ENCODE data around the gene CD164. TPM values are rescaled to one million over a fixed set of nuclear protein-coding genes. Genes with fewer than 3 reads are reported as not detected.

CD164 gene
- polyA plus RNA-seq, 1 donor, result 558 TPM

DNA sequence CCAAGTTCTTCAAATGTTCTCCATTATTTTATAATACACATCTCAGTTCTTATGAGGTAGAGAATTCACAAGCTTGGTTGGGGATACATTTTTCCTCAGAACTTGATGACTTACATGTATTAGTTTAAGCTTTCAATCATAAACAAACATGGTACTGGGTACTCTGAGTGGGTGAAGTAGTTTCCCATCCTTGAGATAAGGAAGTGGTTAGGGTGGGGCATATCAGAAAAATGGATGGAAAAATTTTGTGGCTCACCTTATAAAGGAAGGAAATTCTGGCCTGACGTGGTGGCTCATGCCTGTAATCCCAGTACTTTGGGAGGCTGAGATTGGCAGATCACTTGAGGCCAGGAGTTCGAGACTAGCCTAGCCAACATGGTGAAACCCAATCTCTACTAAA, 52.0 kb downstream of the CD164 start:
- DNase-seq, result no peak
- WGBS (ENCODE audit: insufficient coverage, low lambda C conversion rate), result no CpG with 5 or more reads among the region's 2 CpGs

GRCh38 chr6:109328629-109329028, 53.6 kb downstream of the CD164 start:
- peaks cover 31% of the 10 kb centered on the region for H3K4me1 ChIP-seq (ENCODE audit: control insufficient read depth, insufficient read depth, low read length)
- H3K36me3 ChIP-seq (ENCODE audit: control insufficient read depth, insufficient read depth, low read length), result no peaks in the 10 kb centered on the region
- no CpG with 5 or more reads among the region's 4 CpGs for WGBS (ENCODE audit: insufficient coverage, low lambda C conversion rate)
- H3K4me3 ChIP-seq (ENCODE audit: low read length), result no peak overlapping the region
- DNase-seq, result no peak
- H3K27ac ChIP-seq (ENCODE audit: low read length), result peak overlapping the region; percentile 8
- no peaks in the 10 kb centered on the region for H3K27me3 ChIP-seq (ENCODE audit: control insufficient read depth, insufficient read depth, low read length)
- H3K9me3 ChIP-seq (ENCODE audit: control insufficient read depth, low read depth, low read length), result no peaks in the 10 kb centered on the region

More for the DNA sequence above, 52.0 kb downstream of the CD164 start:
- Histone ChIP-seq H3K27ac (ENCODE audit: low read length) (no peak overlapping the region), H3K27me3 (ENCODE audit: control insufficient read depth, insufficient read depth, low read length) (no peaks in the 10 kb centered on the region), H3K4me1 (ENCODE audit: control insufficient read depth, insufficient read depth, low read length) (peaks cover 33% of the 10 kb centered on the region), H3K36me3 (ENCODE audit: control insufficient read depth, insufficient read depth, low read length) (no peaks in the 10 kb centered on the region), H3K4me3 (ENCODE audit: low read length) (no peak overlapping the region), H3K9me3 (ENCODE audit: control insufficient read depth, low read depth, low read length) (no peaks in the 10 kb centered on the region)

DNA sequence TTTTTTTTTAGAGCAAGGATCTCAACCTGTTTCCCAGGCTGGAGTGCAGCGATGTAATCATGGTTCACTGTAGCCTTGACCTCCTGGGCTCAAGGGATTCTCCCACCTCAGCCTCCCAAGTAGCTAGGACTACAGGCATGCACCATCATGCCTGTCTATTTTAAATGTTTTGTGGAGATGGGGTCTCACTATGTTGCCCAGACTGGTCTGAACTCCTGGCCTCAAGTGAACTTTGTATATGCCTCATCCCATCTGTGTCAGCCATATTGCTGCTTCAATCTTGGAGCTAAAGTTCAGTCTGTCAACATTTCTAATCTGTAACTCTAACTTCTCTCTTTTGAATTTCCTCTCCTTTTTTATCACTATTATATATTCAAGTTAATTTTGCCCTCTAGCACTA, 54.3 kb downstream of the CD164 start:
- H3K27me3 ChIP-seq (ENCODE audit: control insufficient read depth, insufficient read depth, low read length), result no peaks in the 10 kb centered on the region
- no peaks in the 10 kb centered on the region for H3K9me3 ChIP-seq (ENCODE audit: control insufficient read depth, low read depth, low read length)
- H3K4me1 ChIP-seq (ENCODE audit: control insufficient read depth, insufficient read depth, low read length), result peaks cover 26% of the 10 kb centered on the region
- no peak overlapping the region for H3K4me3 ChIP-seq (ENCODE audit: low read length)
- no peaks in the 10 kb centered on the region for H3K36me3 ChIP-seq (ENCODE audit: control insufficient read depth, insufficient read depth, low read length)
- peak overlapping the region; percentile 38 for H3K27ac ChIP-seq (ENCODE audit: low read length)
- no CpG with 5 or more reads among the region's 1 CpG for WGBS (ENCODE audit: insufficient coverage, low lambda C conversion rate)
- DNase-seq, result no peak

DNA sequence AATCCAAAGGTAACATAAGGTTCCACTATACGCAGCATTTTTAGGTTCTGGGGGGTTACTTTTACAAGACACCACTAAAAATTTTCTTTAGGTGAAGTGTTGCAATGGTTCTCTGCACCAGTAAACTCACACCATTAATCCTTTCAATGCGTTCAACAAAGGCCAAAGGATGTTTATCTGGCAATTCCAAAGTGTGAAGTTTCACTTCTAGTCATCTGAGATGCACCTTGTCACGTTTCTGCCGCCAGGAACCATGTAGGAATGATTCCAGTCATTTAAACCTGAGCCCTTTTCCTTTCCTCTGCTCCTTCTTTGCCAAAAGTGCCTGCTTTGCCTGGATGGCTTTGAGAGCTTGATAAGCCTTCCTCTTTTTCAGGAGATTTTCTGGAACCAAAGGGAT, 54.8 kb downstream of the CD164 start:
- peaks cover 21% of the 10 kb centered on the region for H3K4me1 ChIP-seq (ENCODE audit: control insufficient read depth, insufficient read depth, low read length)
- no peaks in the 10 kb centered on the region for H3K27me3 ChIP-seq (ENCODE audit: control insufficient read depth, insufficient read depth, low read length)
- H3K4me3 ChIP-seq (ENCODE audit: low read length), result no peak overlapping the region
- WGBS (ENCODE audit: insufficient coverage, low lambda C conversion rate), result no CpG with 5 or more reads among the region's 4 CpGs
- no peaks in the 10 kb centered on the region for H3K9me3 ChIP-seq (ENCODE audit: control insufficient read depth, low read depth, low read length)
- DNase-seq, result peak in 1 of 2 donors; percentile 60
- H3K27ac ChIP-seq (ENCODE audit: low read length), result peak overlapping the region; percentile 38
- no peaks in the 10 kb centered on the region for H3K36me3 ChIP-seq (ENCODE audit: control insufficient read depth, insufficient read depth, low read length)

DNA sequence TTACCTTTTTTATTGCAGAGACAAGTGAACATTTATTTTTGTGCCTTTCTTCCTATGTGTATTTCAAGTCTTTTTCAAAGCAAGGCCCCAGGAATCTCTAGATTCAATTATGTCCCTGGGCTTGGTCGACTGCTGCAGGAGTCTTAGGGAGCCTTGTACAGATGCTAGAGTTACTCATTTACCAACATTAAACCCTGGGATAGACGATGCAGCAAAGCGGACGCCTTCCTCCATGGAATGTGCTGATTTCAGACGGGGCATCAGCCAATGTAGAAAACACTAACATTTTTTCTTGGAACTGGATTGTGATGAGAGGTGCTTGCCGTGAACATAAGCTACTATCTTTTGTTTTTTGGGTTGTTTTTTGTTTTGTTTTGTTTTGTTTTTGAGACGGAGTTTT, 55.9 kb downstream of the CD164 start:
- DNase-seq, result peak in 1 of 2 donors; percentile 51
- no peaks in the 10 kb centered on the region for H3K36me3 ChIP-seq (ENCODE audit: control insufficient read depth, insufficient read depth, low read length)
- WGBS (ENCODE audit: insufficient coverage, low lambda C conversion rate), result no CpG with 5 or more reads among the region's 7 CpGs
- no peaks in the 10 kb centered on the region for H3K9me3 ChIP-seq (ENCODE audit: control insufficient read depth, low read depth, low read length)
- H3K27me3 ChIP-seq (ENCODE audit: control insufficient read depth, insufficient read depth, low read length), result no peaks in the 10 kb centered on the region
- H3K4me1 ChIP-seq (ENCODE audit: control insufficient read depth, insufficient read depth, low read length), result peaks cover 15% of the 10 kb centered on the region
- H3K4me3 ChIP-seq (ENCODE audit: low read length), result no peak overlapping the region
- H3K27ac ChIP-seq (ENCODE audit: low read length), result no peak overlapping the region

DNA sequence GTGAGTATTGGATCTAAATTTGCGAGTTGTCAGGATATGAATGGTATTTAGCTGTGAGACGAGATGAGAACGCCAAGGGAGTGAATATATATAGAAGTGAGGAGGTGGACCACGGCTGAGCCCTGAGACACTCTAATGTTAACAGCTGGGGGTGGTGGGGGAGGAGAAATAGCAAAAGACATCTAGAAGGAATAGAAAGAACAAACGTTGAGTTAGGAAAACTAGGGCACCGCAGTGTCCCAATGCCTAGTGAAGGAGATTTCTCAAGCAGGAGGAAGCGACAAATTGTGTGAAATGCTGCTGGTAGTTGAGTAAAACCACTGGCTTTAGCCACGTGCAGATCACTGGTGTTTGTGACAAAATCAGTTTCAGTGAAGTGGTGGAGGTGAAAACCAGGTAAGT, 56.9 kb downstream of the CD164 start:
- no peaks in the 10 kb centered on the region for H3K36me3 ChIP-seq (ENCODE audit: control insufficient read depth, insufficient read depth, low read length)
- no peak for DNase-seq
- H3K4me1 ChIP-seq (ENCODE audit: control insufficient read depth, insufficient read depth, low read length), result peaks cover 15% of the 10 kb centered on the region
- H3K27me3 ChIP-seq (ENCODE audit: control insufficient read depth, insufficient read depth, low read length), result no peaks in the 10 kb centered on the region
- 81% methylated on average over 4 of the region's 8 CpGs for whole genome bisulfite sequencing (ENCODE audit: insufficient coverage, low lambda C conversion rate)
- no peaks in the 10 kb centered on the region for H3K9me3 ChIP-seq (ENCODE audit: control insufficient read depth, low read depth, low read length)
- H3K4me3 ChIP-seq (ENCODE audit: low read length), result no peak overlapping the region
- H3K27ac ChIP-seq (ENCODE audit: low read length), result no peak overlapping the region

DNA sequence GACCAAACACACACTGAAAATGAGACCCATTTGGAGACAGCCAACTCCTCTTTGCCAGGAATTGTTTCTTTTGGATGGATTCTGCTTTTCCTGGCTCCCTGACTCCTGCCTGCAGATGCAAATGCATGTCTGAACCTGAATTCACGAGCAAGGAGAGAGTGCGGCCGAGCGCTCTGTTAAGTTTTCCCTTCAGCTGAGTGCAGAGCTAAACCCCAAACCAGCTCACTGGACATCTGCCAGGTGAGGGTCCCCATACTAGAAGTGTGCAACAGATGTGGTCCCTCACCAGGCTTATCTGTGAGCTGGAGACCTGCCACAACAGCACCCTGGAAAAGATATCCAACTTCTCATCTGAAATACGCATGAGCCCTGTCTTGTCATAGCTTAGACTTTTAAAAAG, 59.0 kb downstream of the CD164 start:
- WGBS (ENCODE audit: insufficient coverage, low lambda C conversion rate), result no CpG with 5 or more reads among the region's 5 CpGs
- no peaks in the 10 kb centered on the region for H3K27me3 ChIP-seq (ENCODE audit: control insufficient read depth, insufficient read depth, low read length)
- H3K4me3 ChIP-seq (ENCODE audit: low read length), result no peak overlapping the region
- no peak for DNase-seq
- peaks cover 26% of the 10 kb centered on the region for H3K4me1 ChIP-seq (ENCODE audit: control insufficient read depth, insufficient read depth, low read length)
- H3K9me3 ChIP-seq (ENCODE audit: control insufficient read depth, low read depth, low read length), result no peaks in the 10 kb centered on the region
- H3K36me3 ChIP-seq (ENCODE audit: control insufficient read depth, insufficient read depth, low read length), result no peaks in the 10 kb centered on the region
- H3K27ac ChIP-seq (ENCODE audit: low read length), result no peak overlapping the region

DNA sequence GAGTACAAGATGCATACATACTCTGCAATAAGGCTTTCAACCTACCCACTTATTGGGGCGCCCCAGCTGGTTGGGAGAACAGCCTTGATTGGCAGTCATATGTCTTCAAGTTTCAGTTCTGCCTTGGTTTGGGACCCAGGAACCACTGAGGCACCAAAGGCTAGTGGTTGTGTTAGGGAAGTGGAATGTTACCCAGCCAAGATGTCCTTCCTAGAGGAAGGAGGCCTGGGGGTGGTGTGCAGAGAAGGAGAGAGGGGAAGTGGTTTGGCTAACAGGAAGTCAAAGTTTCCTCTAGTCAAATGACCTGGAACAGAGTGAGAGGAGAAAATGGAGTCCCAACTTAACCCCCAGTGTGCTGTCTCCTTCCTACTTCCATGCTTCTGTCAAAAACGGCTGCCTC, 59.4 kb downstream of the CD164 start:
- no peaks in the 10 kb centered on the region for H3K27me3 ChIP-seq (ENCODE audit: control insufficient read depth, insufficient read depth, low read length)
- no CpG with 5 or more reads among the region's 2 CpGs for WGBS (ENCODE audit: insufficient coverage, low lambda C conversion rate)
- no peaks in the 10 kb centered on the region for H3K9me3 ChIP-seq (ENCODE audit: control insufficient read depth, low read depth, low read length)
- peaks cover 28% of the 10 kb centered on the region for H3K4me1 ChIP-seq (ENCODE audit: control insufficient read depth, insufficient read depth, low read length)
- no peak for DNase-seq
- no peaks in the 10 kb centered on the region for H3K36me3 ChIP-seq (ENCODE audit: control insufficient read depth, insufficient read depth, low read length)
- H3K27ac ChIP-seq (ENCODE audit: low read length), result no peak overlapping the region
- no peak overlapping the region for H3K4me3 ChIP-seq (ENCODE audit: low read length)

DNA sequence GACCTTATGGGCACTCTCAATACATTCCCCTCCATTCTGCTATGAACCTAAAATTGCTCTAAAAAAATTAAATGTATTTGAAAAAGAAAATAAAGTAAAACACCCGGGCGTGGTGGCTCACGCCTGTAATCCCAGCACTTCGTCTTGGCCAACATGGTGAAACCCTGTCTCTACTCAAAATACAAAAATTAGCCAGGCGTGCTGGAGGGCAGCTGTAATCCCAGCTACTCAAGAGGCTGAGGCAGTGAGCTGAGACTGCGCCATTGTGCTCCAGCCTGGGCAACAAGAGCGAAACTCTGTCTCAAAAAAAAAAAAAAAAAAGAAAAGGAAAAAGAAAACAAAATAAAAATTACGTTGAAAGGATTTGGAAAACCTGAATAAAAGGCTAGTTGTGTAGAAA, 60.5 kb downstream of the CD164 start:
- Histone ChIP-seq H3K36me3 (ENCODE audit: control insufficient read depth, insufficient read depth, low read length) (no peaks in the 10 kb centered on the region), H3K4me1 (ENCODE audit: control insufficient read depth, insufficient read depth, low read length) (peaks cover 35% of the 10 kb centered on the region), H3K4me3 (ENCODE audit: low read length) (no peak overlapping the region), H3K9me3 (ENCODE audit: control insufficient read depth, low read depth, low read length) (no peaks in the 10 kb centered on the region), H3K27ac (ENCODE audit: low read length) (no peak overlapping the region), H3K27me3 (ENCODE audit: control insufficient read depth, insufficient read depth, low read length) (no peaks in the 10 kb centered on the region)
- WGBS (ENCODE audit: insufficient coverage, low lambda C conversion rate), result 78% methylated on average over 3 of the region's 8 CpGs
- no peak for DNase-seq

- Histone ChIP-seq H3K4me1 (ENCODE audit: control insufficient read depth, insufficient read depth, low read length) (peaks cover 46% of the 10 kb centered on the region), H3K9me3 (ENCODE audit: control insufficient read depth, low read depth, low read length) (no peaks in the 10 kb centered on the region), H3K27me3 (ENCODE audit: control insufficient read depth, insufficient read depth, low read length) (no peaks in the 10 kb centered on the region), H3K36me3 (ENCODE audit: control insufficient read depth, insufficient read depth, low read length) (no peaks in the 10 kb centered on the region), H3K4me3 (ENCODE audit: low read length) (no peak overlapping the region), H3K27ac (ENCODE audit: low read length) (peak overlapping the region; percentile 64)
- peak; percentile 57 to 65 for DNase-seq
- WGBS (ENCODE audit: insufficient coverage, low lambda C conversion rate), result 21% methylated on average over 2 of the region's 2 CpGs
Measured at GRCh38 chr6:109320072-109320471, 62.2 kb downstream of the CD164 start.

DNA sequence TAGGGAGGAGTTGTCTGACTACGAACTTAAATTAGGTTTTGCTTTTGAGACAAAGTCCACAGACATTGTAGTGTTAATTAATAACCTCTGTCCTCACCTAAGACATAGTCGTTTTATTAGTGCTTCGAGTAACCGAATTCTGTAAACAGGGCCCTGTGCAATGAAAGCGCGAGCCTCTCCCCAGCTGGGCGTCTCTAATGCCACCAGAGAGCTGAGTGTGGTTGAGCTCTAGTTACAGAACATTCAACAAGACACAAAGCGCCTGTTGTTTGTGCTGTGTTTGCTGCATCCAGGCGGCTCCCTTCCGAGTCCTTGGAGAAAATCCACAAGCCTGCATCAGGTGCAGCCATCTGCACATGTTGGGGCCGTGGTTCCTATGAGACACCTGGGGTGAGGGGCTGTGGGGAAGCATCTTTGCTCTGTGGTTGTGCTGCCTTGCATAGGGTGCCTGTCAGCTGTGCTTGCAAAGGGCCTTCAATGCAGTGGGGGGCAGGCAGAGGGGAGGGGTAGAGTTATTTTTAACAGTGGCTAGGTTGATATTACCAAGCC, 63.9 kb downstream of the CD164 start:
- Histone ChIP-seq H3K9me3 (ENCODE audit: control insufficient read depth, low read depth, low read length) (no peaks in the 10 kb centered on the region), H3K4me1 (ENCODE audit: control insufficient read depth, insufficient read depth, low read length) (peaks cover 48% of the 10 kb centered on the region), H3K27me3 (ENCODE audit: control insufficient read depth, insufficient read depth, low read length) (no peaks in the 10 kb centered on the region), H3K27ac (ENCODE audit: low read length) (peak overlapping the region; percentile 84), H3K36me3 (ENCODE audit: control insufficient read depth, insufficient read depth, low read length) (no peaks in the 10 kb centered on the region), H3K4me3 (ENCODE audit: low read length) (no peak overlapping the region)
- DNase-seq, result peak; percentile 86 to 96
- no CpG with 5 or more reads among the region's 11 CpGs for WGBS (ENCODE audit: insufficient coverage, low lambda C conversion rate)

Measured in large intestine (tissue), 3 donors.